Measurements from ENCODE around the gene BBS9.

BBS9 gene

GRCh38 chr7:33145156-33145555, 15.8 kb downstream of the BBS9 start:
- H3K36me3 ChIP-seq (ENCODE audit: insufficient read depth) = no peaks in the 10 kb centered on the region
- H3K79me2 ChIP-seq (ENCODE audit: insufficient read depth, low read depth) = no peaks in the 10 kb centered on the region
- H2AFZ ChIP-seq (ENCODE audit: low read depth) = no peak overlapping the region
- H3K9ac ChIP-seq = no peak overlapping the region
- peaks cover 17% of the 10 kb centered on the region for H3K4me1 ChIP-seq (ENCODE audit: low read depth, poor library complexity, severe bottlenecking)
- TF ChIP-seq CTCF (conservative IDR thresholded peaks at IDR 0.05; ENCODE audit: low read depth, low read length) = no peak
- H3K4me3 ChIP-seq (IDR thresholded peaks at IDR 0.05; ENCODE audit: insufficient read depth, low read depth, low read length) = no peak overlapping the region
- no peaks in the 10 kb centered on the region for H3K27me3 ChIP-seq (ENCODE audit: insufficient read depth, low read depth)
- no peak overlapping the region for H3K27ac ChIP-seq
- H4K20me1 ChIP-seq (ENCODE audit: insufficient read depth) = no peaks in the 10 kb centered on the region
- 0 out of 2 replicates have a peak overlapping the region, but pooled peaks have one; percentile 69 for H3K4me2 ChIP-seq

- H3K36me3 ChIP-seq (ENCODE audit: insufficient read depth) = no peaks in the 10 kb centered on the region
- no peak overlapping the region for H3K9ac ChIP-seq
- no peak for TF ChIP-seq CTCF (conservative IDR thresholded peaks at IDR 0.05; ENCODE audit: low read depth, low read length)
Observed at GRCh38 chr7:33152087-33152486, 22.7 kb downstream of the BBS9 start.

GRCh38 chr7:33155811-33156210, 26.4 kb downstream of the BBS9 start:
- Histone ChIP-seq H2AFZ (ENCODE audit: low read depth) (no peak overlapping the region), H3K36me3 (ENCODE audit: insufficient read depth) (no peaks in the 10 kb centered on the region), H3K9ac (no peak overlapping the region), H3K79me2 (ENCODE audit: insufficient read depth, low read depth) (no peaks in the 10 kb centered on the region), H3K4me3 (IDR thresholded peaks at IDR 0.05; ENCODE audit: insufficient read depth, low read depth, low read length) (no peak overlapping the region), H3K4me2 (peak overlapping the region; percentile 5; the same call in 1 of the 2 replicates), H3K4me1 (ENCODE audit: low read depth, poor library complexity, severe bottlenecking) (peaks cover 39% of the 10 kb centered on the region), H4K20me1 (ENCODE audit: insufficient read depth) (no peaks in the 10 kb centered on the region), H3K27ac (no peak overlapping the region; the same call in 1 of the 2 replicates), H3K27me3 (ENCODE audit: insufficient read depth, low read depth) (no peaks in the 10 kb centered on the region)
- TF ChIP-seq CTCF (conservative IDR thresholded peaks at IDR 0.05; ENCODE audit: low read depth, low read length) = no peak

More at GRCh38 chr7:33152087-33152486, 22.7 kb downstream of the BBS9 start:
- Histone ChIP-seq H3K4me1 (ENCODE audit: low read depth, poor library complexity, severe bottlenecking) (peaks cover 22% of the 10 kb centered on the region), H3K4me2 (no peak overlapping the region), H3K79me2 (ENCODE audit: insufficient read depth, low read depth) (no peaks in the 10 kb centered on the region), H3K27ac (no peak overlapping the region), H3K4me3 (IDR thresholded peaks at IDR 0.05; ENCODE audit: insufficient read depth, low read depth, low read length) (no peak overlapping the region), H3K27me3 (ENCODE audit: insufficient read depth, low read depth) (no peaks in the 10 kb centered on the region), H2AFZ (ENCODE audit: low read depth) (no peak overlapping the region), H4K20me1 (ENCODE audit: insufficient read depth) (no peaks in the 10 kb centered on the region)

GRCh38 chr7:33156441-33156840, 27.1 kb downstream of the BBS9 start:
- no peaks in the 10 kb centered on the region for H3K27me3 ChIP-seq (ENCODE audit: insufficient read depth, low read depth)
- H3K27ac ChIP-seq = no peak overlapping the region
- no peak overlapping the region for H3K9ac ChIP-seq
- H3K36me3 ChIP-seq (ENCODE audit: insufficient read depth) = no peaks in the 10 kb centered on the region
- H2AFZ ChIP-seq (ENCODE audit: low read depth) = no peak overlapping the region
- TF ChIP-seq CTCF (conservative IDR thresholded peaks at IDR 0.05; ENCODE audit: low read depth, low read length) = no peak
- no peak overlapping the region for H3K4me3 ChIP-seq (IDR thresholded peaks at IDR 0.05; ENCODE audit: insufficient read depth, low read depth, low read length)
- no peaks in the 10 kb centered on the region for H4K20me1 ChIP-seq (ENCODE audit: insufficient read depth)
- H3K4me1 ChIP-seq (ENCODE audit: low read depth, poor library complexity, severe bottlenecking) = peaks cover 39% of the 10 kb centered on the region
- H3K79me2 ChIP-seq (ENCODE audit: insufficient read depth, low read depth) = no peaks in the 10 kb centered on the region
- H3K4me2 ChIP-seq = no peak overlapping the region

All from KMS-11 (cell line).